SK-N-SH treated with all-trans-retinoic acid at 6 μM for 48 hours (cell line): Measurements from ENCODE around the gene UNC93B1.

Source experiments
- ATAC-seq: fragments of 200-7000 bp; cut with Tn5 transposase; 3 replicates; pipeline ENCODE4 v1.9.1; 2020; ENCODE audit warnings: mild to moderate bottlenecking, moderate library complexity
- ARNTL ChIP-seq: fragments of 450-650 bp; formaldehyde crosslinking; IDR thresholded peaks from 2 replicates; pipeline ENCODE4 v1.5.0; 2020; ENCODE audit warnings: low read depth, mild to moderate bottlenecking, moderate library complexity, borderline replicate concordance
- BACH2 ChIP-seq: fragments of 250-450 bp; sonication (Bioruptor Pico); IDR thresholded peaks from 2 replicates; pipeline ENCODE4 v1.9.0; 2021; ENCODE audit warnings: mild to moderate bottlenecking, borderline replicate concordance
- CSDC2 ChIP-seq: fragments of 250-450 bp; sonication (Bioruptor Pico); IDR thresholded peaks from 2 replicates; pipeline ENCODE4 v1.5.0; 2020; ENCODE audit warnings: mild to moderate bottlenecking, moderate library complexity
- ESRRG ChIP-seq: fragments of 250-450 bp; sonication (Bioruptor Pico); IDR thresholded peaks from 2 replicates; pipeline ENCODE4 v1.6.1; 2021; ENCODE audit warnings: mild to moderate bottlenecking
- GLIS3 ChIP-seq: fragments of 250-450 bp; sonication (Bioruptor Pico); IDR thresholded peaks from 2 replicates; pipeline ENCODE4 v1.5.0; 2020; ENCODE audit warnings: mild to moderate bottlenecking, moderate library complexity
- ISL1 ChIP-seq: fragments of 250-450 bp; sonication (Bioruptor Pico); IDR thresholded peaks from 2 replicates; pipeline ENCODE4 v2.1.2; 2022; ENCODE audit warnings: mild to moderate bottlenecking, moderate library complexity
- OSR1 ChIP-seq: fragments of 250-450 bp; sonication (Bioruptor Pico); IDR thresholded peaks from 2 replicates; pipeline ENCODE4 v1.8.0; 2022; ENCODE audit warnings: moderate library complexity, mild to moderate bottlenecking, inconsistent platforms
- PPARA ChIP-seq: fragments of 250-450 bp; sonication (Bioruptor Pico); IDR thresholded peaks from 2 replicates; pipeline ENCODE4 v1.5.0; 2020; ENCODE audit warnings: mild to moderate bottlenecking, borderline replicate concordance
- RARB ChIP-seq: fragments of 250-450 bp; sonication (Bioruptor Pico); IDR thresholded peaks from 2 replicates; pipeline ENCODE4 v1.8.0; 2021; ENCODE audit warnings: mild to moderate bottlenecking, moderate library complexity
- SNAI2 ChIP-seq: fragments of 250-450 bp; sonication (Bioruptor Pico); IDR thresholded peaks from 2 replicates; pipeline ENCODE4 v1.5.0; 2020; ENCODE audit warnings: mild to moderate bottlenecking, moderate library complexity
- TCF4 ChIP-seq: fragments of 250-450 bp; sonication (Bioruptor Pico); IDR thresholded peaks from 2 replicates; pipeline ENCODE4 v1.8.0; 2021; ENCODE audit warnings: mild to moderate bottlenecking, moderate library complexity, borderline replicate concordance
- ZC3H10 ChIP-seq: fragments of 250-450 bp; sonication (Bioruptor Pico); IDR thresholded peaks from 2 replicates; pipeline ENCODE4 v1.5.1; 2021; ENCODE audit warnings: mild to moderate bottlenecking, moderate library complexity
- ZFP3 ChIP-seq: fragments of 250-450 bp; sonication (Bioruptor Pico); IDR thresholded peaks from 2 replicates; pipeline ENCODE4 v1.5.0; 2020; ENCODE audit warnings: mild to moderate bottlenecking, moderate library complexity
- ZNF565 ChIP-seq: fragments of 450-650 bp; formaldehyde crosslinking; conservative IDR thresholded peaks from 2 replicates; pipeline ENCODE4 v1.5.0; 2020; ENCODE audit warnings: low read depth, mild to moderate bottlenecking, moderate library complexity
- ZNF70 ChIP-seq: fragments of 450-650 bp; formaldehyde crosslinking; IDR thresholded peaks from 2 replicates; pipeline ENCODE4 v1.5.0; 2020; ENCODE audit warnings: mild to moderate bottlenecking, moderate library complexity
- ZNF8 ChIP-seq: fragments of 450-650 bp; formaldehyde crosslinking; IDR thresholded peaks from 2 replicates; pipeline ENCODE4 v1.5.0; 2020; ENCODE audit warnings: mild to moderate bottlenecking, moderate library complexity
- TF ChIP-seq, protein P1 (sequence below): fragments of 250-450 bp; sonication (Bioruptor Pico); IDR thresholded peaks from 2 replicates; pipeline ENCODE4 v1.8.0; 2021; ENCODE audit warnings: low read depth, mild to moderate bottlenecking, moderate library complexity, borderline replicate concordance
- TF ChIP-seq, protein P2 (sequence below): fragments of 250-450 bp; sonication (Bioruptor Pico); IDR thresholded peaks from 2 replicates; pipeline ENCODE4 v1.5.0; 2020; ENCODE audit warnings: mild to moderate bottlenecking, moderate library complexity
- TF ChIP-seq, protein P3 (sequence below): fragments of 250-450 bp; sonication (Bioruptor Pico); IDR thresholded peaks from 2 replicates; pipeline ENCODE4 v1.5.1; 2021; ENCODE audit warnings: mild to moderate bottlenecking, moderate library complexity
- TF ChIP-seq, protein P4 (sequence below): fragments of 250-450 bp; sonication (Bioruptor Pico); IDR thresholded peaks from 2 replicates; pipeline ENCODE4 v1.8.0; 2020; ENCODE audit warnings: mild to moderate bottlenecking, moderate library complexity, borderline replicate concordance

Gene UNC93B1

DNA sequence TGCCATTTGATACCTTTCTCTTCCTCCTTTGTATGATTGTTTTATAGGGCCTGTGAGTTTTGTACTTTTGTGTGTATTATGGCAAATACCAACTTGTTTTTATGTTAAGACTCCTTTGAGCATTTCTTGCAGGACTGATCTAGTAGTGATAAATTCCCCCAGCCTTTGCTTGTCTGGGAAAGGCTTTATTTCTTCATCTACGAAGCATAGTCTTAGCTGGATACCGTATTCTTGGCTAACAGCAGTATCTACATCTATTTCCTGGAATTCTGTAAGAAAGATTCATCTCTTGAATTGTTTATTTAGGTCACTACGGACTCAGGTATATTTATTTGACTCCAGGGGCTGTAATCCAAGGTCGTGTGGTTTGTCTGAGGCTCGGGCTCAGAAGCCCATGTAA is 20.6 kb upstream of the UNC93B1 start:
- no peak for ATAC-seq
- no peak for TF ChIP-seq ISL1
- TF ChIP-seq CSDC2 (CRISPR knock-in tag): no peak
- no peak for TF ChIP-seq ESRRG (CRISPR knock-in tag)
- TF ChIP-seq OSR1: no peak
- no peak for TF ChIP-seq ZC3H10
- TF ChIP-seq BACH2 (CRISPR knock-in tag): no peak
- no peak for TF ChIP-seq TCF4 (CRISPR knock-in tag)
- no peak for TF ChIP-seq PPARA
- no peak for TF ChIP-seq RARB (CRISPR knock-in tag)
- no peak for TF ChIP-seq SNAI2
- no peak for TF ChIP-seq ZNF70 (CRISPR knock-in tag)
- TF ChIP-seq ZFP3: no peak
- no peak for TF ChIP-seq ARNTL (CRISPR knock-in tag)
- TF ChIP-seq, protein P1, sequence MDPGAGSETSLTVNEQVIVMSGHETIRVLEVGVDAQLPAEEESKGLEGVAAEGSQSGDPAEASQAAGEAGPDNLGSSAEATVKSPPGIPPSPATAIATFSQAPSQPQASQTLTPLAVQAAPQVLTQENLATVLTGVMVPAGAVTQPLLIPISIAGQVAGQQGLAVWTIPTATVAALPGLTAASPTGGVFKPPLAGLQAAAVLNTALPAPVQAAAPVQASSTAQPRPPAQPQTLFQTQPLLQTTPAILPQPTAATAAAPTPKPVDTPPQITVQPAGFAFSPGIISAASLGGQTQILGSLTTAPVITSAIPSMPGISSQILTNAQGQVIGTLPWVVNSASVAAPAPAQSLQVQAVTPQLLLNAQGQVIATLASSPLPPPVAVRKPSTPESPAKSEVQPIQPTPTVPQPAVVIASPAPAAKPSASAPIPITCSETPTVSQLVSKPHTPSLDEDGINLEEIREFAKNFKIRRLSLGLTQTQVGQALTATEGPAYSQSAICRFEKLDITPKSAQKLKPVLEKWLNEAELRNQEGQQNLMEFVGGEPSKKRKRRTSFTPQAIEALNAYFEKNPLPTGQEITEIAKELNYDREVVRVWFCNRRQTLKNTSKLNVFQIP (CRISPR knock-in tag): no peak
- TF ChIP-seq, protein P2, sequence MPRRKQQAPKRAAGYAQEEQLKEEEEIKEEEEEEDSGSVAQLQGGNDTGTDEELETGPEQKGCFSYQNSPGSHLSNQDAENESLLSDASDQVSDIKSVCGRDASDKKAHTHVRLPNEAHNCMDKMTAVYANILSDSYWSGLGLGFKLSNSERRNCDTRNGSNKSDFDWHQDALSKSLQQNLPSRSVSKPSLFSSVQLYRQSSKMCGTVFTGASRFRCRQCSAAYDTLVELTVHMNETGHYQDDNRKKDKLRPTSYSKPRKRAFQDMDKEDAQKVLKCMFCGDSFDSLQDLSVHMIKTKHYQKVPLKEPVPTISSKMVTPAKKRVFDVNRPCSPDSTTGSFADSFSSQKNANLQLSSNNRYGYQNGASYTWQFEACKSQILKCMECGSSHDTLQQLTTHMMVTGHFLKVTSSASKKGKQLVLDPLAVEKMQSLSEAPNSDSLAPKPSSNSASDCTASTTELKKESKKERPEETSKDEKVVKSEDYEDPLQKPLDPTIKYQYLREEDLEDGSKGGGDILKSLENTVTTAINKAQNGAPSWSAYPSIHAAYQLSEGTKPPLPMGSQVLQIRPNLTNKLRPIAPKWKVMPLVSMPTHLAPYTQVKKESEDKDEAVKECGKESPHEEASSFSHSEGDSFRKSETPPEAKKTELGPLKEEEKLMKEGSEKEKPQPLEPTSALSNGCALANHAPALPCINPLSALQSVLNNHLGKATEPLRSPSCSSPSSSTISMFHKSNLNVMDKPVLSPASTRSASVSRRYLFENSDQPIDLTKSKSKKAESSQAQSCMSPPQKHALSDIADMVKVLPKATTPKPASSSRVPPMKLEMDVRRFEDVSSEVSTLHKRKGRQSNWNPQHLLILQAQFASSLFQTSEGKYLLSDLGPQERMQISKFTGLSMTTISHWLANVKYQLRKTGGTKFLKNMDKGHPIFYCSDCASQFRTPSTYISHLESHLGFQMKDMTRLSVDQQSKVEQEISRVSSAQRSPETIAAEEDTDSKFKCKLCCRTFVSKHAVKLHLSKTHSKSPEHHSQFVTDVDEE (CRISPR knock-in tag): no peak
- TF ChIP-seq, protein P3, sequence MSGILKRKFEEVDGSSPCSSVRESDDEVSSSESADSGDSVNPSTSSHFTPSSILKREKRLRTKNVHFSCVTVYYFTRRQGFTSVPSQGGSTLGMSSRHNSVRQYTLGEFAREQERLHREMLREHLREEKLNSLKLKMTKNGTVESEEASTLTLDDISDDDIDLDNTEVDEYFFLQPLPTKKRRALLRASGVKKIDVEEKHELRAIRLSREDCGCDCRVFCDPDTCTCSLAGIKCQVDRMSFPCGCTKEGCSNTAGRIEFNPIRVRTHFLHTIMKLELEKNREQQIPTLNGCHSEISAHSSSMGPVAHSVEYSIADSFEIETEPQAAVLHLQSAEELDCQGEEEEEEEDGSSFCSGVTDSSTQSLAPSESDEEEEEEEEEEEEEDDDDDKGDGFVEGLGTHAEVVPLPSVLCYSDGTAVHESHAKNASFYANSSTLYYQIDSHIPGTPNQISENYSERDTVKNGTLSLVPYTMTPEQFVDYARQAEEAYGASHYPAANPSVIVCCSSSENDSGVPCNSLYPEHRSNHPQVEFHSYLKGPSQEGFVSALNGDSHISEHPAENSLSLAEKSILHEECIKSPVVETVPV: no peak
- no peak for TF ChIP-seq ZNF565 (CRISPR knock-in tag)
- no peak for TF ChIP-seq ZNF8 (CRISPR knock-in tag)

DNA sequence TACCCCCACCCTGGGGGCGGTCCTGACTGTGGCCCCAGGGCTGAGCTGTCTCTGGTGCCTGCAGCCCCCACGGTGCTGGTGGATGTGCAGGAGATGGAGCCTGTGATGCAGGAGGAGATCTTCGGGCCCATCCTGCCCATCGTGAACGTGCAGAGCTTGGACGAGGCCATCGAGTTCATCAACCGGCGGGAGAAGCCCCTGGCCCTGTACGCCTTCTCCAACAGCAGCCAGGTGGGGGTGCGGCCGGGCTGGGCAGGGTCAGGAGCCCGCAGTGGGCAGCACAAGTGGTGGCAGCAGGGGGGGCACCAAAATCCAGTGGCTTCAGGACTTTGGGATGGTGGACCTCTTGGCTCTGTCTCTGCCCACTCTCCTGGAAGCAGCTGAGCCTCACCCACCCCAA is 18.6 kb upstream of the UNC93B1 start:
- TF ChIP-seq GLIS3 (CRISPR knock-in tag) (no peak), PPARA (no peak), SNAI2 (no peak), ZNF8 (CRISPR knock-in tag) (no peak), OSR1 (no peak)
- TF ChIP-seq, protein P2 (CRISPR knock-in tag): no peak
- TF ChIP-seq, protein P4, sequence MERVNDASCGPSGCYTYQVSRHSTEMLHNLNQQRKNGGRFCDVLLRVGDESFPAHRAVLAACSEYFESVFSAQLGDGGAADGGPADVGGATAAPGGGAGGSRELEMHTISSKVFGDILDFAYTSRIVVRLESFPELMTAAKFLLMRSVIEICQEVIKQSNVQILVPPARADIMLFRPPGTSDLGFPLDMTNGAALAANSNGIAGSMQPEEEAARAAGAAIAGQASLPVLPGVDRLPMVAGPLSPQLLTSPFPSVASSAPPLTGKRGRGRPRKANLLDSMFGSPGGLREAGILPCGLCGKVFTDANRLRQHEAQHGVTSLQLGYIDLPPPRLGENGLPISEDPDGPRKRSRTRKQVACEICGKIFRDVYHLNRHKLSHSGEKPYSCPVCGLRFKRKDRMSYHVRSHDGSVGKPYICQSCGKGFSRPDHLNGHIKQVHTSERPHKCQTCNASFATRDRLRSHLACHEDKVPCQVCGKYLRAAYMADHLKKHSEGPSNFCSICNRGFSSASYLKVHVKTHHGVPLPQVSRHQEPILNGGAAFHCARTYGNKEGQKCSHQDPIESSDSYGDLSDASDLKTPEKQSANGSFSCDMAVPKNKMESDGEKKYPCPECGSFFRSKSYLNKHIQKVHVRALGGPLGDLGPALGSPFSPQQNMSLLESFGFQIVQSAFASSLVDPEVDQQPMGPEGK (CRISPR knock-in tag): no peak
- TF ChIP-seq, protein P3: no peak
- TF ChIP-seq, protein P1 (CRISPR knock-in tag): no peak
- no peak for ATAC-seq
